Stomach (tissue), 9 donors: Measurements from ENCODE around the gene CDCA5. TPM values are rescaled to one million over a fixed set of nuclear protein-coding genes. Genes with fewer than 3 reads are reported as not detected.

ENCODE experiments used
- DNase-seq, 2 donors: peaks; one replicate each; pipeline versions ENCODE4 v3.0.0 to v3.0.0-alpha.2; 2013 to 2019
- H3K27ac ChIP-seq, 5 donors: fragments of 200-600 bp in 4 of 5; sonication (generic) in 4 of 5; one replicate each; pipeline ENCODE4 v1.5.1; 2013 to 2019; ENCODE audit warnings: mild to moderate bottlenecking in 1 of 5, moderate library complexity in 1 of 5
- H3K27me3 ChIP-seq, 3 donors: fragments of 200-600 bp; sonication (generic); one replicate each; pipeline ENCODE4 v1.5.1; 2017 to 2019; ENCODE audit warnings: mixed run types in 1 of 3
- H3K36me3 ChIP-seq, 4 donors: fragments of 200-600 bp; sonication (generic); 1 replicate in 3 of 4; 2 replicates in 1 of 4; pipeline ENCODE4 v1.5.1; 2016 to 2019
- H3K4me1 ChIP-seq, 4 donors: fragments of 200-600 bp; sonication (generic); one replicate each; pipeline ENCODE4 v1.5.1; 2016 to 2019
- H3K4me3 ChIP-seq, 4 donors: fragments of 200-600 bp; sonication (generic) in 3 of 4; one replicate each; pipeline ENCODE4 v1.5.1; 2016 to 2019; ENCODE audit warnings: mild to moderate bottlenecking in 1 of 4
- H3K9me3 ChIP-seq, 4 donors: fragments of 200-600 bp; sonication (generic); one replicate each; pipeline ENCODE4 v1.5.1; 2016 to 2019
- CTCF ChIP-seq, 7 experiments: fragments of 450-650 bp in 4 of 7; fragments of 200-600 bp in 3 of 7; sonication (generic) in 3 of 7; IDR thresholded peaks; one replicate each; pipeline ENCODE4 v1.5.1; 2016 to 2019; ENCODE audit warnings: antibody characterized with exemption in 7 of 7, control low read depth in 2 of 7, mild to moderate bottlenecking in 1 of 7
- EP300 ChIP-seq: sonication (generic); formaldehyde crosslinking; IDR thresholded peaks from one replicate; pipeline ENCODE4 v1.6.1; 2017; ENCODE audit warnings: antibody characterized with exemption
- POLR2A ChIP-seq, 4 donors: fragments of 450-650 bp; IDR thresholded peaks; one replicate each; pipeline ENCODE4 v1.6.1; 2016; ENCODE audit warnings: antibody characterized with exemption in 4 of 4, control low read depth in 2 of 4, mild to moderate bottlenecking in 1 of 4, moderate library complexity in 1 of 4
- POLR2AphosphoS5 ChIP-seq, 3 donors: sonication (generic); formaldehyde crosslinking; IDR thresholded peaks; one replicate each; pipeline ENCODE4 v1.6.1; 2016; ENCODE audit warnings: antibody characterized with exemption in 3 of 3
- WGBS, 5 donors: extraction: QIAGEN DNeasy Blood & Tissue Kit in 3 of 5; methylation state at CpG; one replicate each; pipeline versions ENCODE4 v1.1.5 to v1.1.7; 2013 to 2018; 5-methylcytosine and 5-hydroxymethylcytosine counted together
- intact Hi-C: fragments of 100-400 bp; cut with DNase I; formaldehyde crosslinking; loops from one replicate; pipeline ENCODE4 v1.15.1; 2023; ENCODE audit warnings: low total_unique reads
- polyA plus RNA-seq, 3 donors: library from polyadenylated mRNA; stranded (reverse); fragments of 200-250 nt; gene quantifications; one replicate each; pipeline ENCODE4 v1.2.3, GENCODE V29; 2013
- total RNA-seq, 5 donors: library from RNA; depleted of rRNA; stranded (reverse); fragments of >200 nt; gene quantifications; one replicate each; pipeline versions ENCODE4 v1.1.0 to v1.2.3, GENCODE V29; 2014 to 2016
- donor health status: healthy with polysubstance abuse.
- donor health status: Bipolar disorder and iron deficiency.
- donor health status: healthy.

The CDCA5 gene
- total and polyA plus RNA-seq, 8 donors: 1.4 to 9.1 (median 3.1) TPM

- Histone ChIP-seq H3K27me3 (peaks cover 0 to 7% (median 0%) of the 10 kb centered on the region in 3 donors), H3K4me1 (peaks cover 5 to 36% (median 31%) of the 10 kb centered on the region in 4 donors), H3K27ac (peak overlapping the region in 4 of 5 donors; percentile 51 to 68 (median 64)), H3K9me3 (no peaks in the 10 kb centered on the region), H3K36me3 (peaks cover 11 to 26% (median 23%) of the 10 kb centered on the region in 4 donors), H3K4me3 (peak overlapping the region; percentile 50 to 55 (median 51))
- no peak for TF ChIP-seq POLR2A (IDR thresholded peaks at IDR 0.05)
- TF ChIP-seq EP300: no peak
- no peak for TF ChIP-seq POLR2AphosphoS5 (IDR thresholded peaks at IDR 0.05)
- no peak for TF ChIP-seq CTCF (IDR thresholded peaks at IDR 0.05)
- DNase-seq: peak in 1 of 2 donors; percentile 51
- 14 to 33% (median 16%) methylated on average over 29 to 56 of the region's 56 CpGs for WGBS, 5 donors
- intact Hi-C loops: no loop called here
Measured at GRCh38 chr11:65047581-65048422, 36.0 kb downstream of the CDCA5 start.

GRCh38 chr11:65045728-65046127 lies 38.1 kb downstream of the CDCA5 start:
- no peaks in the 10 kb centered on the region for H3K27me3 ChIP-seq
- WGBS, 5 donors: 61 to 89% (median 88%) methylated on average over 2 to 7 of the region's 7 CpGs
- DNase-seq: no peak
- TF ChIP-seq CTCF (IDR thresholded peaks at IDR 0.05): no peak
- TF ChIP-seq EP300: no peak
- no peak for TF ChIP-seq POLR2A (IDR thresholded peaks at IDR 0.05)
- no peak for TF ChIP-seq POLR2AphosphoS5 (IDR thresholded peaks at IDR 0.05)
- H3K9me3 ChIP-seq: no peaks in the 10 kb centered on the region
- peaks cover 16 to 50% (median 44%) of the 10 kb centered on the region in 4 donors for H3K4me1 ChIP-seq
- H3K27ac ChIP-seq: no peak overlapping the region
- H3K36me3 ChIP-seq: peaks cover 11 to 26% (median 23%) of the 10 kb centered on the region in 4 donors
- H3K4me3 ChIP-seq: no peak overlapping the region
- intact Hi-C loops: no loop called here

- no peak for TF ChIP-seq EP300
- TF ChIP-seq CTCF (IDR thresholded peaks at IDR 0.05): no peak
- no peak for TF ChIP-seq POLR2AphosphoS5 (IDR thresholded peaks at IDR 0.05)
- no peak for TF ChIP-seq POLR2A (IDR thresholded peaks at IDR 0.05)
- 89 to 92% (median 90%) methylated on average over 5 of the region's 5 CpGs for WGBS, 5 donors
- DNase-seq: no peak
- Histone ChIP-seq H3K27me3 (no peaks in the 10 kb centered on the region), H3K9me3 (no peaks in the 10 kb centered on the region), H3K36me3 (peaks cover 11 to 26% (median 23%) of the 10 kb centered on the region in 4 donors), H3K4me3 (no peak overlapping the region), H3K27ac (no peak overlapping the region), H3K4me1 (peaks cover 22 to 56% (median 50%) of the 10 kb centered on the region in 4 donors)
- intact Hi-C loops: no loop called here
Measured at GRCh38 chr11:65045061-65045460, 38.8 kb downstream of the CDCA5 start.

GRCh38 chr11:65043881-65044501 lies 39.8 kb downstream of the CDCA5 start:
- H3K36me3 ChIP-seq: peaks cover 14 to 30% (median 27%) of the 10 kb centered on the region in 4 donors
- intact Hi-C loops: no loop called here
- DNase-seq: peak in 1 of 2 donors; percentile 41
- no peaks in the 10 kb centered on the region for H3K9me3 ChIP-seq
- H3K27ac ChIP-seq: no peak overlapping the region
- H3K4me3 ChIP-seq: no peak overlapping the region
- TF ChIP-seq EP300: no peak
- no peak for TF ChIP-seq CTCF (IDR thresholded peaks at IDR 0.05)
- no peak for TF ChIP-seq POLR2A (IDR thresholded peaks at IDR 0.05)
- TF ChIP-seq POLR2AphosphoS5 (IDR thresholded peaks at IDR 0.05): no peak
- H3K27me3 ChIP-seq: no peaks in the 10 kb centered on the region
- WGBS, 5 donors: 85 to 90% (median 87%) methylated on average over 18 to 23 of the region's 23 CpGs
- peaks cover 25 to 61% (median 54%) of the 10 kb centered on the region in 4 donors for H3K4me1 ChIP-seq
